Nephron (organoid): ENCODE data around the gene ABHD13.

Experiments used
- H3K27ac Mint-ChIP-seq, 3 experiments: 2 replicates each; pipeline ENCODE4 v1.8.0; 2020; ENCODE audit warnings: mixed read lengths in 3 of 3, mild to moderate bottlenecking in 2 of 3, moderate library complexity in 1 of 3
- H3K27me3 Mint-ChIP-seq: 2 replicates; pipeline ENCODE4 v1.8.0; 2021; ENCODE audit warnings: low read depth, mild to moderate bottlenecking, moderate library complexity, mixed read lengths
- H3K36me3 Mint-ChIP-seq: 2 replicates; pipeline ENCODE4 v1.8.0; 2020; ENCODE audit warnings: low read depth, mixed read lengths
- H3K4me1 Mint-ChIP-seq: 2 replicates; pipeline ENCODE4 v1.8.0; 2020; ENCODE audit warnings: mixed read lengths
- H3K4me3 Mint-ChIP-seq, 3 experiments: 2 replicates each; pipeline ENCODE4 v1.8.0; 2020; ENCODE audit warnings: mild to moderate bottlenecking in 3 of 3, mixed read lengths in 3 of 3, moderate library complexity in 2 of 3
- H3K9me3 Mint-ChIP-seq: 2 replicates; pipeline ENCODE4 v1.8.0; 2020; ENCODE audit warnings: mixed read lengths
- TF ChIP-seq, protein P1 (sequence below), 3 experiments: fragments of 200-600 bp; sonication (generic); IDR thresholded peaks; one replicate each; pipeline ENCODE4 v1.5.0; 2021; ENCODE audit warnings: antibody characterized with exemption in 3 of 3; ENCODE audit not compliant: unreplicated experiment in 3 of 3

The ABHD13 gene

GRCh38 chr13:108218044-108218974, at the start of gene ABHD13:
TSS of gene ABHD13 (plus strand) at chr13:108218392. CDS start at chr13:108229219, 10,827 bp downstream.
- peak within 1 kb of the TSS; percentile 97 to 98 (median 97) for H3K4me3 Mint-ChIP-seq
- H3K27me3 Mint-ChIP-seq, result no peaks in the 10 kb centered on the region
- peak within 1 kb of the TSS; percentile 94 to 98 (median 97) for H3K27ac Mint-ChIP-seq
- peaks cover 41% of the 10 kb centered on the region for H3K4me1 Mint-ChIP-seq
- no peaks in the 10 kb centered on the region for H3K36me3 Mint-ChIP-seq
- no peaks in the 10 kb centered on the region for H3K9me3 Mint-ChIP-seq
- TF ChIP-seq, protein P1, sequence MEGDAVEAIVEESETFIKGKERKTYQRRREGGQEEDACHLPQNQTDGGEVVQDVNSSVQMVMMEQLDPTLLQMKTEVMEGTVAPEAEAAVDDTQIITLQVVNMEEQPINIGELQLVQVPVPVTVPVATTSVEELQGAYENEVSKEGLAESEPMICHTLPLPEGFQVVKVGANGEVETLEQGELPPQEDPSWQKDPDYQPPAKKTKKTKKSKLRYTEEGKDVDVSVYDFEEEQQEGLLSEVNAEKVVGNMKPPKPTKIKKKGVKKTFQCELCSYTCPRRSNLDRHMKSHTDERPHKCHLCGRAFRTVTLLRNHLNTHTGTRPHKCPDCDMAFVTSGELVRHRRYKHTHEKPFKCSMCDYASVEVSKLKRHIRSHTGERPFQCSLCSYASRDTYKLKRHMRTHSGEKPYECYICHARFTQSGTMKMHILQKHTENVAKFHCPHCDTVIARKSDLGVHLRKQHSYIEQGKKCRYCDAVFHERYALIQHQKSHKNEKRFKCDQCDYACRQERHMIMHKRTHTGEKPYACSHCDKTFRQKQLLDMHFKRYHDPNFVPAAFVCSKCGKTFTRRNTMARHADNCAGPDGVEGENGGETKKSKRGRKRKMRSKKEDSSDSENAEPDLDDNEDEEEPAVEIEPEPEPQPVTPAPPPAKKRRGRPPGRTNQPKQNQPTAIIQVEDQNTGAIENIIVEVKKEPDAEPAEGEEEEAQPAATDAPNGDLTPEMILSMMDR (IDR thresholded peaks at IDR 0.05; ENCODE audit: unreplicated experiment in 3 of 3), result peak in 1 of 3 experiments; percentile 11

GRCh38 chr13:108168929-108169328, 49.3 kb upstream of the ABHD13 start:
- TF ChIP-seq, protein P1 (IDR thresholded peaks at IDR 0.05; ENCODE audit: unreplicated experiment in 3 of 3), result no peak
- H3K9me3 Mint-ChIP-seq, result peaks cover 25% of the 10 kb centered on the region
- H3K27me3 Mint-ChIP-seq, result no peaks in the 10 kb centered on the region
- H3K27ac Mint-ChIP-seq, result no peak overlapping the region
- no peaks in the 10 kb centered on the region for H3K36me3 Mint-ChIP-seq
- no peaks in the 10 kb centered on the region for H3K4me1 Mint-ChIP-seq
- H3K4me3 Mint-ChIP-seq, result no peak overlapping the region

GRCh38 chr13:108176685-108177274, 41.4 kb upstream of the ABHD13 start:
- H3K27ac Mint-ChIP-seq, result no peak overlapping the region
- no peaks in the 10 kb centered on the region for H3K36me3 Mint-ChIP-seq
- H3K4me1 Mint-ChIP-seq, result no peaks in the 10 kb centered on the region
- TF ChIP-seq, protein P1 (IDR thresholded peaks at IDR 0.05; ENCODE audit: unreplicated experiment in 3 of 3), result peak; percentile 24 to 47 (median 43)
- H3K27me3 Mint-ChIP-seq, result peaks cover 3% of the 10 kb centered on the region
- peaks cover 25% of the 10 kb centered on the region for H3K9me3 Mint-ChIP-seq
- no peak overlapping the region for H3K4me3 Mint-ChIP-seq

- no peaks in the 10 kb centered on the region for H3K36me3 Mint-ChIP-seq
- H3K4me1 Mint-ChIP-seq, result no peaks in the 10 kb centered on the region
- no peak overlapping the region for H3K27ac Mint-ChIP-seq
- peaks cover 3% of the 10 kb centered on the region for H3K27me3 Mint-ChIP-seq
- no peak overlapping the region for H3K4me3 Mint-ChIP-seq
- H3K9me3 Mint-ChIP-seq, result peaks cover 14% of the 10 kb centered on the region
- TF ChIP-seq, protein P1 (IDR thresholded peaks at IDR 0.05; ENCODE audit: unreplicated experiment in 3 of 3), result no peak
Observed at GRCh38 chr13:108178078-108178477, 40.1 kb upstream of the ABHD13 start.

GRCh38 chr13:108182652-108183051, 35.5 kb upstream of the ABHD13 start:
- Mint-ChIP-seq H3K4me1 (no peaks in the 10 kb centered on the region), H3K27me3 (no peaks in the 10 kb centered on the region), H3K4me3 (no peak overlapping the region), H3K27ac (no peak overlapping the region), H3K9me3 (no peaks in the 10 kb centered on the region), H3K36me3 (no peaks in the 10 kb centered on the region)
- TF ChIP-seq, protein P1 (IDR thresholded peaks at IDR 0.05; ENCODE audit: unreplicated experiment in 3 of 3), result no peak
